Prostate gland (tissue), 2 donors: ENCODE results near the gene RRAD.

Source experiments
- CTCF ChIP-seq, 4 experiments: fragments of 200-600 bp in 2 of 4; fragments of 450-650 bp in 2 of 4; sonication (generic) in 2 of 4; IDR thresholded peaks; 1 replicate in 3 of 4; 2 replicates in 1 of 4; pipeline ENCODE4 v1.5.1; 2016 to 2019; ENCODE audit warnings: antibody characterized with exemption in 4 of 4, mild to moderate bottlenecking in 2 of 4, moderate library complexity in 2 of 4
- POLR2A ChIP-seq: fragments of 450-650 bp; IDR thresholded peaks from one replicate; pipeline ENCODE4 v1.6.1; 2016; ENCODE audit warnings: antibody characterized with exemption, mild to moderate bottlenecking
- POLR2AphosphoS5 ChIP-seq: sonication (generic); formaldehyde crosslinking; IDR thresholded peaks from one replicate; pipeline ENCODE4 v1.6.1; 2017; ENCODE audit warnings: antibody characterized with exemption

DNA sequence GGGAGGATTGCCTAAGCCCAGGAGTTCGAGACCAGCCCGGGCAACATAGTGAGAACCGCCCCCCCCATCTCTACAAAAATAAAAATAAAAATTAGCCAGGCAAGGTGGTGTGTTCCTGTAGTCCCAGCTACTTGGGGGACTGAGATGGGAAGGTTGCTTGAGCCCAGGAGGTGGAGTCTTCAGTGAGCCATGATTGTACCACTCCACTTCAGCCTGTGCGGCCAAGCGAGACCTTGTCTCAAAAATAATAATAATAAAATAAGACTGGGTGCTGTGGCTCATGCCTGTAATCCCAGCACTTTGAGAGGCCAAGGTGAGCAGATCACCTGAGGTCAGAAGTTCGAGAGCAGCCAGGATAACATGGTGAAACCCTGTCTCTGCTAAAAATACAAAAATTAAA lies 33.5 kb downstream of the RRAD start:
- TF ChIP-seq POLR2A: no peak
- no peak for TF ChIP-seq CTCF (IDR thresholded peaks at IDR 0.05)
- no peak for TF ChIP-seq POLR2AphosphoS5
